HEK293 (cell line): ENCODE data around the gene PAQR7.

ENCODE experiments used
- ZNF530 ChIP-seq: fragments of 450-650 bp; formaldehyde crosslinking; IDR thresholded peaks from 2 replicates; pipeline ENCODE4 v1.5.1; 2016; ENCODE audit warnings: low read depth, missing biosample characterization, missing genetic modification characterization
- TF ChIP-seq, protein P1 (sequence below): fragments of 450-650 bp; formaldehyde crosslinking; IDR thresholded peaks from 2 replicates; pipeline ENCODE4 v1.5.1; 2016; ENCODE audit warnings: missing biosample characterization, missing genetic modification characterization

DNA sequence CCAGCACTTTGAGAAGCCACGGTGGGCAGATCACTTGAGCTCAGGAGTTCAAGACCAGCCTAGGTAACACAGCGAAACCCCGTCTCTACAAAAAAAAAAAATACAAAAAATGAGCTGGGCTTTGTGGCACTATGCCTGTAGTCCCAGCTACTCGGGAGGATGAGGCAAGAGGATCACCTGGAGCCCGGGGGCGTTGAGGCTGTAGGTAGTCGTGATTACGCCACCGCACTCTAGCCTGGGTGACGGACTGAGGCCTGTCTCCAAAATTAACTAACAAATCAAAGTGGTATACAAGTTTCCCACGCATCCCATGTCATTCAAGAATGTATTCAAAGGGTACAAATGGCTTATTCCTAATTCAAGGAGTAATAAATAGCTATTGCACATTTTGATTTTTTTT is 18.7 kb downstream of the PAQR7 start:
- TF ChIP-seq, protein P1, sequence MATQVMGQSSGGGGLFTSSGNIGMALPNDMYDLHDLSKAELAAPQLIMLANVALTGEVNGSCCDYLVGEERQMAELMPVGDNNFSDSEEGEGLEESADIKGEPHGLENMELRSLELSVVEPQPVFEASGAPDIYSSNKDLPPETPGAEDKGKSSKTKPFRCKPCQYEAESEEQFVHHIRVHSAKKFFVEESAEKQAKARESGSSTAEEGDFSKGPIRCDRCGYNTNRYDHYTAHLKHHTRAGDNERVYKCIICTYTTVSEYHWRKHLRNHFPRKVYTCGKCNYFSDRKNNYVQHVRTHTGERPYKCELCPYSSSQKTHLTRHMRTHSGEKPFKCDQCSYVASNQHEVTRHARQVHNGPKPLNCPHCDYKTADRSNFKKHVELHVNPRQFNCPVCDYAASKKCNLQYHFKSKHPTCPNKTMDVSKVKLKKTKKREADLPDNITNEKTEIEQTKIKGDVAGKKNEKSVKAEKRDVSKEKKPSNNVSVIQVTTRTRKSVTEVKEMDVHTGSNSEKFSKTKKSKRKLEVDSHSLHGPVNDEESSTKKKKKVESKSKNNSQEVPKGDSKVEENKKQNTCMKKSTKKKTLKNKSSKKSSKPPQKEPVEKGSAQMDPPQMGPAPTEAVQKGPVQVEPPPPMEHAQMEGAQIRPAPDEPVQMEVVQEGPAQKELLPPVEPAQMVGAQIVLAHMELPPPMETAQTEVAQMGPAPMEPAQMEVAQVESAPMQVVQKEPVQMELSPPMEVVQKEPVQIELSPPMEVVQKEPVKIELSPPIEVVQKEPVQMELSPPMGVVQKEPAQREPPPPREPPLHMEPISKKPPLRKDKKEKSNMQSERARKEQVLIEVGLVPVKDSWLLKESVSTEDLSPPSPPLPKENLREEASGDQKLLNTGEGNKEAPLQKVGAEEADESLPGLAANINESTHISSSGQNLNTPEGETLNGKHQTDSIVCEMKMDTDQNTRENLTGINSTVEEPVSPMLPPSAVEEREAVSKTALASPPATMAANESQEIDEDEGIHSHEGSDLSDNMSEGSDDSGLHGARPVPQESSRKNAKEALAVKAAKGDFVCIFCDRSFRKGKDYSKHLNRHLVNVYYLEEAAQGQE (tag by site-specific recombination): no peak
- TF ChIP-seq ZNF530 (tag by site-specific recombination): no peak
